Measurements from ENCODE around the gene HOXD3.

The HOXD3 gene

GRCh38 chr2:176156807-176157498, at the start of gene HOXD3:
Gene HOXD3, plus strand, starts transcription at chr2:176157307. Its CDS starts 11,808 bp downstream, at chr2:176169115.
- DNase-seq (ENCODE audit: low spot score) = peak; percentile 54

- no peak for DNase-seq (ENCODE audit: low spot score)
These were observed 49.4 kb upstream of the HOXD3 start for GRCh38 chr2:176107731-176108181.

DNA sequence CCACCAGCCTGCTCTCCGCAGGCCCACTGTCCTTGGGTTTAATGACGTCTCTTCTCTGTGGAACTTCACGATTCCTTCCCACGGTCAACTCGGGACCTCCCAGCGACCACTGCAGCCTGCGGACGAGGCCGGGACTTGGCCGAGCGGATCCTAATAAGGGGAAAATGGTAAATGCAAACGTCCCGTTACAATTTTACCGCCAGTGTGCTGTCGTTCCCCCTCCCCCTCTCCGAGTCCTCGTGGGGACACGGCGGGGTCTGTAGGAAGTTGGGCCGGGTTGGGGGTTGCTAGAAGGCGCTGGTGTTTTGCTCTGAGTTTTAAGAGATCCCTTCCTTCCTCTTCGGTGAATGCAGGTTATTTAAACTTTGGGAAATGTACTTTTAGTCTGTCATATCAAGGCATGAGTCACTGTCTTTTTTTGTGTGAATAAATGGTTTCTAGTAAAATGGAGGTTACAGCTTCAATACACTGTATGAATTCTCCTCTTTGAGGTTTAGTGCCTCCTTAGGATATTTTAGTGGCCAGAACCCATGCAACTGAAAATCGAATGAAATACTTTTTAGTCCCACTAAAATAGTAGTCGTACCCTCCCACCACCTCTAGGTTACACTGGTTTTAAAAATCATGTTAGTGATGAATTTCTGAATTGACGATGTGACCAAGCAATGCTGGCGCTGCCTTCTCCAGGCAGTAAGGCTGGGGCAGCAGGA, 47.8 kb upstream of the HOXD3 start:
- no peak for DNase-seq (ENCODE audit: low spot score)

DNA sequence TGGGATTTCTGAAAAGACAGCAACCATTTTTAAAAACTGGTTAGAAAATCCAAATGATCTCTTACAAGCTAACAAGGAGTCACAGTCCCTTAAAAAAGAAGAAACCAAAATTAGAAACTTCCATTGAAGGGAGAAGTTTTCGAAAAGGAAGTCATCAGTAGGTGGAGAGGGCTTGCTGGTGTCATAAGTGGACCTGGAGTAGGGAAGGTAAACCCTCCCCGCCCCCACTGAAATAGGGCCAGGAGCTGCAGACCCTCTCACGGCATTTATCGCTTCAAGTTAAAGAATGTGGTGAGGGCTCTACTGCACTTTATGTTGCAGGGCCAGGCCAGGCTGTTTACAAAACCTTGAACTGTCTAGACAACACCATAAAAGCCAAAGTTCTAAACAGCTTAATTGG, 47.2 kb upstream of the HOXD3 start:
- no peak for DNase-seq (ENCODE audit: low spot score)

- no peak for DNase-seq (ENCODE audit: low spot score)
These were observed 46.4 kb upstream of the HOXD3 start for GRCh38 chr2:176110415-176111308.

DNA sequence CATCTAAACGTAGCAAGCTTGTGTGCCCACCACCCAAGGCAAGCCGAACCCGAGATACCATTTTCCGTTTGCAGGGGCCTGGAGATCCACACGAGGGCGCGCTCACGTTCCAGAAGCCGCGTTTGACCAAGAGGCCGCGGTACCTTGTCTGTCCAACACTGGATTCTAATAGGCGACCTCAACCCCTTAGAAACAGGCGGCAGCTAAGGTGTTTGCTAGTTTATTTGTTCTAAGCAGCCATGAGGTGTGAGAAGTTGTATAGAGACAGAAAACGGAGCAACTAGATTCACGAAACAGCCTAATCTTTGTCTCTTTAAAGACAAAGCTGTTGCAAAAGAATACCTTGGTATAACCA, 45.8 kb upstream of the HOXD3 start:
- no peak for DNase-seq (ENCODE audit: low spot score)

DNA sequence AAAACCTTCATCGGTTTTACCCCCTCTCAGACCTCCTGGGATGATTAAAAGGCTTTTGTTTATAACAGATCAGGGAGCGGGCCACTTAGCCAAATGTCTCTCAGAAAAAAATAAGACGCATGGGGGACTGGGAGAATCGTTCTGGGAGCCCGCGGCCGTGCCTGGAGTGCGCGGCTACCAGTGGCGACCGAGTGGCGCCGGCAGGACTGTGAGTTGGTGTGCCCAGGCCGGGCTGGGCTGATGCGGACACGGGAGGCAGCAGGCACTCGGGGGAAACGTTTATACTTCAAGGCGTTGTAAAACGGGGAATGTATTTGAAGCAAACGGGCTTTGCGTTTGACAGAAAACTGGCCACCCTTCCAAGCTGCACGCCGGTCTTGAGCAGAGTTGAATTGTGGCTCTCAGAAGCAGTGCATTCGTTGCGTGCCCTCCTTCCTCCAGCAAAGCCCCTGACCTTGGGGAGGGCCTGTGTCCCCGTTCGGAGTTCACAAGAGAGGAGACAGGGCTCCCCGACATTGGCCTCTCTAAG, 45.2 kb upstream of the HOXD3 start:
- DNase-seq (ENCODE audit: low spot score) = no peak

GRCh38 chr2:176112375-176113302, 44.5 kb upstream of the HOXD3 start:
- DNase-seq (ENCODE audit: low spot score) = no peak

DNA sequence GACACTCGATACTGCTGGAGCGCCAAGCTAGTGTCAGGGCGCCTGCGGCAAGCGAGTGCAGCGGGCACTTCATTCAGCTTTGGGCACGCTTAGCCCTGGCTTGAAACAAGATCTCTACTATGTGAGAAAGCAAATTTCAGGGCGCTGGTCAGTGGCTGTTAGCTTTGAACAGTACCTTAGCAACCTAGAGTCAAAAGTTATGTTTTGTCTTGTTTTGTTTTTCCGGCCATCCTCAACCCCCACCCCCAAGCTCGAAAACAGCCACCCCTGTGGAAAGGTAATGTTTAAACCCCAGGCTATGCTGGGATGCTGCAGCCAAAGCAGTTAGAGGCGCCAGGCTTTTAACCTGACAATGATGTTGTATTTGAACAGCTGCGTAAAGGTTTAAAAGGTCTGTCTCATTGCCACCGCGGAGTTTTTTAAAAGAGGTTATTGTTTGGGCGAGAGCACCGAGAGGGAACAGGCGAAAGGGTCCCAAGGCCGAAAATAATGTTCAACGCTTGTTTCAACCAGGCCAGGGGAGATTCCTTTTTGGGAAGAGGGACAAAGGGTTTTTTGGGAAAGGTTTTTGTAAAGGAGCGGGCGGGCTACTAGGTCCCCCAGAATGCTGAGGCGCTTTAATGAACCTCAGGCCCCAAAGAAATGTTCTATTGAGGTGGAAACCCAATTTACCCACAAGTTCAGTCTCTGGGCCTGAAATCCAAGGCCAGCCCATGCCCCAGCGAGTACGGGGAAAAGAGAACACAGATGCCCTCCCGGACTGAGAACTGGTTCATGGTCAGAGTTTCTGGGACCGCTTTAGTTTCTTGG, 42.8 kb upstream of the HOXD3 start:
- DNase-seq (ENCODE audit: low spot score) = no peak

DNA sequence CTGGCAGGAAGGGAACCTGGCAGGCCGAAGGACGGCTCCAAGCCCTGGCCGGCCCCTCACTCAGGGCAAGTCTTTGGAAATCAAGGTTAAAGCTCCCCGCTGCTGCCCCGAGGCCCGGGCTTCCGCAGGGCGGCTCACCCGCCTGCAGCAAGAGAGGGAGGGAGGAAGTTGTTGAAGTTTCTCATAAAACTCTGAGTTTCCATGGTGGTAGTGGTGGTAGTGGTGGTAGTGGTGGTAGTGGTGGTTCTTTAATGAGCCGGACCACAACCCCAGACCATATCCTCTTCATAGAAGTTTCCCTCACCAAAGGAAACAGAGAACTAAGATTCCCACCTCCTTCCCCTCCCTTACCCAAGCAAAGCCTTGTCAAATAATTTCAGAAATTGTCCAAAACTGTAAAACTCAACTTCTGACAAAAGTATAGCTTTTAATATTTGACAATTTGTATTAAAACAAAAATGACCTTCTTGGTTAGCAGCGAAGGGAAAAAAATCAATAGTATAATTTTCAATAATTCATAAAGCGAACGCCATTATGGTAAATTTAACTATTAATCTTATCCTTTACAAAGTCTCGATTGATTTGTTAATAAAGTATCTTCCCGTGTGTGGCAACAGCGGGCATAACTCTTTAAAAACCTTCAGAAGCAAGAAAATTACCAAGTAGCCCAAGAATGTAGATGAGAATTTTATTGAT, 42.0 kb upstream of the HOXD3 start:
- no peak for DNase-seq (ENCODE audit: low spot score)

DNA sequence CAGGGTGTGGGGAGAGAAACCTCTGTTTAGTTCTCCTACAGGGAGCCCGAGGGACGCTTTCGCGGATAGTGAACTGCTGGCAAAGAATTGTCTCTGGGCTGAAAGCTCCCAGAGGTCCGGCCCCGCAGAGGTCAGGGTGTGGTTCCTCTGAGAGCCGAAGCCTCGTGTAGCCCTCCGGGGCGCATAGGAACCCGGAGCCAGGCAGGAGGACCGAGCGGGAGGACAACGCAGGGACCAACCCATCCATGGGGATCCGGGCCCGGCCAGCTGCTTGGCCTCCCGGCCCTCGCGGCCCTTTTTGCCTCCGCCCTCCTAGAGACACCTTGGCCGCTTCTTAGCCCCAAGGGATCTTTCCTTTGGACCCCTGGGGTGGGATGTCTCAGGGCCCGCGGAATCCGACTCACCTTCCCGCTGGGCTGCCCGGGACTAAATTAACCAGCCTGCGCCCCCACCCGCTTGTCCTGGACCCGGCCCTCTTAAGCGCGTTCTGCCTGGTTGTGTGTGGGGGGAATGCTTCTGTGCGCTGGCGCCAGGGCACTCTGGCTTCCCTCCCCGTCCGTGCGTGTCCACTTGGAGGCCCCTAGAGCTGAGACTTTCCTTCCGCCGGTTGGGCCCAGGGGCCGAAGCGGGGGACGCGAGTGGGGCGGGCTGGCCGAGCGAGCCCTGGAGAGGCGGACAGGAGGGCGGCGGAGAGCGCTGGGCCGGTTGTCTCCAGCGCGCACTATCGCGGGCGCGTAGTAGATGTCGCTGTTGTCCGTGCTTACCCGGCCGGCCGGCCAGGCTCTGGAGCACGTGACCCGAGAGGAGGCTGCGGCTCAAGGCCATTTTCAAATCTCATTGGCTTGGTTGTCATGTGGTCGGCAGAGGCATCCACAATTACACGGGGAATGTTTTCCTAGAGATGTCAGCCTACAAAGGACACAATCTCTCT, 41.0 kb upstream of the HOXD3 start, which contains the start of gene HOXD10:
Gene HOXD10 (plus strand): TSS at position 896 of the 931 bp plus-strand sequence. CDS start 56 bp downstream, outside the sequence.
- DNase-seq (ENCODE audit: low spot score) = peak; percentile 90

DNA sequence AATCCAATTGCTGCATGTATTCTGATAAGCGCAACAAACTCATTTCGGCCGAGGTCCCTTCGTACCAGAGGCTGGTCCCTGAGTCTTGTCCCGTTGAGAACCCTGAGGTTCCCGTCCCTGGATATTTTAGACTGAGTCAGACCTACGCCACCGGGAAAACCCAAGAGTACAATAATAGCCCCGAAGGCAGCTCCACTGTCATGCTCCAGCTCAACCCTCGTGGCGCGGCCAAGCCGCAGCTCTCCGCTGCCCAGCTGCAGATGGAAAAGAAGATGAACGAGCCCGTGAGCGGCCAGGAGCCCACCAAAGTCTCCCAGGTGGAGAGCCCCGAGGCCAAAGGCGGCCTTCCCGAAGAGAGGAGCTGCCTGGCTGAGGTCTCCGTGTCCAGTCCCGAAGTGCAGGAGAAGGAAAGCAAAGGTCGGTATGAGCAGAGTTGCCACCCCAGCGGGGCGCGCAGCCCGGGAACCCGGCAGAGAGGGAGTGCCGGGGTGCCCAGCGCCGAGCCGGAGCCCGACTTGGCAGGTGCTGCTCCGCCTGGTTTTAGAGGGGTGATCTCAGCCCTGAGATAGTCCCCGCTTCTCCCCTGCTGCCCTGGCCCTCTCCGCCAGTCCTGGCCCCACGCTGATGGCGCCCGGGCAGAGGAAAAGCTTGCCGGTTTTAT, 39.8 kb upstream of the HOXD3 start:
- no peak for DNase-seq (ENCODE audit: low spot score)

DNA sequence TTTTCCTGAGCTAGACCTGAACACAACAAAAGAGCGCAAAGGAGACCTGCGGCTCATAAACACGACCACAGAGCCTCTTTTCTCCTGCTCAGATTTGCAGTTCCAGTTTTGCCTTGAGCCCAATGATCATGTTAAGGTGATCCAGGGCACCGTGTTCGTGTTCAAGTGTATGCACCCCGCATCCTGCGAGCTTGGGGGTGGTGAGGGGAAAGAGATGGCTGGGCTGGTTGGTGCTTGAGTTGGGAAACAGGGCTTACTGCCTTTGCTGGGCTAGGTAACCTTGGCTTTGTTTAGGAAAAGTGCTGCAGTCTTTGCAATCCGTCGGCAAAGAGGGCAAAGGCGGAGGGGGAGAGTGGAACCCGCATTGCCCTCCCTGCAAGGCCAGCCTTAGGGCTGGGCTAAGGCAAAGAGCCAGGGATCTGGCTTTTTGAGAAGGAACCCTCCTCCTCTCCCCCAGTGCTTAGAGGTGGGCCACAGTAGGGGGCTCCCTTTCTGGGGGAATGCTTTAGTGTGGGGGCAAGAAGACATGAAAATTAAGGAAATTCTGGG, 39.2 kb upstream of the HOXD3 start:
- no peak for DNase-seq (ENCODE audit: low spot score)

GRCh38 chr2:176118601-176119339, 38.3 kb upstream of the HOXD3 start:
- no peak for DNase-seq (ENCODE audit: low spot score)

- no peak for DNase-seq (ENCODE audit: low spot score)
These were observed 36.5 kb upstream of the HOXD3 start for GRCh38 chr2:176120364-176121189.
